GM19099 (cell line): Measurements from ENCODE around the gene TMC8.

Experiments used
- POLR2A ChIP-seq: IDR thresholded peaks from 3 replicates; pipeline ENCODE4 v1.6.1; 2011; ENCODE audit warnings: low read depth; ENCODE audit not compliant: insufficient read length; ENCODE audit errors: extremely low read depth

The TMC8 gene

GRCh38 chr17:78173097-78173715 is 42.6 kb downstream of the TMC8 start:
- peak; percentile 52 for TF ChIP-seq POLR2A

- TF ChIP-seq POLR2A, result peak; percentile 37
These were observed 43.8 kb downstream of the TMC8 start for GRCh38 chr17:78174346-78174869.

GRCh38 chr17:78174870-78175642 is 44.5 kb downstream of the TMC8 start:
- no peak for TF ChIP-seq POLR2A

- no peak for TF ChIP-seq POLR2A
These were observed 45.0 kb downstream of the TMC8 start for GRCh38 chr17:78175643-78175981.

- peak; percentile 48 for TF ChIP-seq POLR2A
These were observed 46.0 kb downstream of the TMC8 start for GRCh38 chr17:78176548-78177025.

GRCh38 chr17:78179372-78179771 is 48.8 kb downstream of the TMC8 start:
- TF ChIP-seq POLR2A, result no peak

- TF ChIP-seq POLR2A, result no peak
These were observed 49.5 kb downstream of the TMC8 start for GRCh38 chr17:78180083-78180482.

GRCh38 chr17:78180508-78180907 is 49.9 kb downstream of the TMC8 start:
- TF ChIP-seq POLR2A, result no peak

- no peak for TF ChIP-seq POLR2A
These were observed 51.9 kb downstream of the TMC8 start for GRCh38 chr17:78182504-78182903.

GRCh38 chr17:78183916-78184315 is 53.3 kb downstream of the TMC8 start:
- no peak for TF ChIP-seq POLR2A

GRCh38 chr17:78184351-78184750 is 53.8 kb downstream of the TMC8 start:
- TF ChIP-seq POLR2A, result no peak

- TF ChIP-seq POLR2A, result no peak
These were observed 54.3 kb downstream of the TMC8 start for GRCh38 chr17:78184868-78185267.

- no peak for TF ChIP-seq POLR2A
These were observed 55.6 kb downstream of the TMC8 start for GRCh38 chr17:78185981-78186691.

GRCh38 chr17:78186692-78187595 is 56.4 kb downstream of the TMC8 start, which contains the start of the genes AFMID and TK1:
Gene AFMID, plus strand, starts transcription at chr17:78187362. Its CDS starts 9 bp downstream, at chr17:78187371.
Gene TK1, minus strand, starts transcription at chr17:78187052. Its CDS starts 58 bp downstream, at chr17:78186994.
- peak; percentile 90 for TF ChIP-seq POLR2A
